Measurements from ENCODE around the gene CSF3.

CSF3 gene

GRCh38 chr17:40031706-40032105 is 16.5 kb downstream of the CSF3 start:
- TF ChIP-seq EZH2 (IDR thresholded peaks at IDR 0.05; ENCODE audit: borderline replicate concordance, low read length) (no peak), CTCF (IDR thresholded peaks at IDR 0.05; ENCODE audit: low read length) (no peak)
- Histone ChIP-seq H3K27me3 (ENCODE audit: insufficient read depth, low read length) (no peaks in the 10 kb centered on the region), H2AFZ (ENCODE audit: low read length) (no peak overlapping the region), H3K4me2 (ENCODE audit: low read length) (no peak overlapping the region), H3K9me2 (ENCODE audit: low read depth, low read length) (no peaks in the 10 kb centered on the region), H3K4me1 (ENCODE audit: insufficient read depth, low read length, severe bottlenecking) (no peaks in the 10 kb centered on the region), H3K27ac (ENCODE audit: low read depth, low read length, poor library complexity, severe bottlenecking) (no peak overlapping the region), H3K79me2 (ENCODE audit: insufficient read depth, low read length) (no peaks in the 10 kb centered on the region), H3F3A (ENCODE audit: insufficient read depth, low read length) (no peaks in the 10 kb centered on the region), H3K9ac (ENCODE audit: low read length) (no peak overlapping the region), H4K20me1 (ENCODE audit: insufficient read depth, low read length) (no peaks in the 10 kb centered on the region), H3K9me3 (ENCODE audit: low read length) (no peaks in the 10 kb centered on the region), H3K36me3 (ENCODE audit: insufficient read depth, low read length) (peaks cover 60% of the 10 kb centered on the region; the same call in 1 of the 2 replicates), H3K4me3 (ENCODE audit: low read depth, low read length, poor library complexity, severe bottlenecking) (no peak overlapping the region)

GRCh38 chr17:40032322-40033320 is 17.4 kb downstream of the CSF3 start:
- Histone ChIP-seq H3K79me2 (ENCODE audit: insufficient read depth, low read length) (no peaks in the 10 kb centered on the region), H3K36me3 (ENCODE audit: insufficient read depth, low read length) (peaks cover 58% of the 10 kb centered on the region; the same call in 1 of the 2 replicates), H3K4me1 (ENCODE audit: insufficient read depth, low read length, severe bottlenecking) (no peaks in the 10 kb centered on the region), H3K4me3 (ENCODE audit: low read depth, low read length, poor library complexity, severe bottlenecking) (no peak overlapping the region), H3K27me3 (ENCODE audit: insufficient read depth, low read length) (no peaks in the 10 kb centered on the region), H4K20me1 (ENCODE audit: insufficient read depth, low read length) (no peaks in the 10 kb centered on the region), H3K9me3 (ENCODE audit: low read length) (no peaks in the 10 kb centered on the region), H2AFZ (ENCODE audit: low read length) (no peak overlapping the region), H3K9ac (ENCODE audit: low read length) (no peak overlapping the region), H3F3A (ENCODE audit: insufficient read depth, low read length) (no peaks in the 10 kb centered on the region), H3K27ac (ENCODE audit: low read depth, low read length, poor library complexity, severe bottlenecking) (no peak overlapping the region), H3K9me2 (ENCODE audit: low read depth, low read length) (no peaks in the 10 kb centered on the region), H3K4me2 (ENCODE audit: low read length) (no peak overlapping the region)
- TF ChIP-seq CTCF (IDR thresholded peaks at IDR 0.05; ENCODE audit: low read length), result no peak
- TF ChIP-seq EZH2 (IDR thresholded peaks at IDR 0.05; ENCODE audit: borderline replicate concordance, low read length), result no peak

- TF ChIP-seq EZH2 (IDR thresholded peaks at IDR 0.05; ENCODE audit: borderline replicate concordance, low read length) (no peak), CTCF (IDR thresholded peaks at IDR 0.05; ENCODE audit: low read length) (no peak)
- Histone ChIP-seq H3K4me3 (ENCODE audit: low read depth, low read length, poor library complexity, severe bottlenecking) (no peak overlapping the region), H2AFZ (ENCODE audit: low read length) (no peak overlapping the region), H3K4me2 (ENCODE audit: low read length) (no peak overlapping the region), H3K9me2 (ENCODE audit: low read depth, low read length) (no peaks in the 10 kb centered on the region), H3F3A (ENCODE audit: insufficient read depth, low read length) (no peaks in the 10 kb centered on the region), H4K20me1 (ENCODE audit: insufficient read depth, low read length) (no peaks in the 10 kb centered on the region), H3K9me3 (ENCODE audit: low read length) (no peaks in the 10 kb centered on the region), H3K4me1 (ENCODE audit: insufficient read depth, low read length, severe bottlenecking) (no peaks in the 10 kb centered on the region), H3K27ac (ENCODE audit: low read depth, low read length, poor library complexity, severe bottlenecking) (no peak overlapping the region), H3K9ac (ENCODE audit: low read length) (no peak overlapping the region), H3K36me3 (ENCODE audit: insufficient read depth, low read length) (peaks cover 58% of the 10 kb centered on the region; the same call in 1 of the 2 replicates), H3K27me3 (ENCODE audit: insufficient read depth, low read length) (no peaks in the 10 kb centered on the region), H3K79me2 (ENCODE audit: insufficient read depth, low read length) (no peaks in the 10 kb centered on the region)
Measured at GRCh38 chr17:40033339-40033738, 18.1 kb downstream of the CSF3 start.

Data from OCI-LY1 (cell line).